Dermis lymphatic vessel endothelial cell (primary cell): Measurements from ENCODE around the gene DCLK1. TPM values are rescaled to one million over a fixed set of nuclear protein-coding genes. Genes with fewer than 3 reads are reported as not detected.

Experiments used
- total RNA-seq: library from RNA; depleted of rRNA; stranded (reverse); fragments of >200 nt; gene quantifications from 2 replicates; pipeline ENCODE4 v1.2.1, GENCODE V29; 2014

DCLK1 gene
- 6.6 and 12.7 TPM in 2 replicates for total RNA-seq

DNA sequence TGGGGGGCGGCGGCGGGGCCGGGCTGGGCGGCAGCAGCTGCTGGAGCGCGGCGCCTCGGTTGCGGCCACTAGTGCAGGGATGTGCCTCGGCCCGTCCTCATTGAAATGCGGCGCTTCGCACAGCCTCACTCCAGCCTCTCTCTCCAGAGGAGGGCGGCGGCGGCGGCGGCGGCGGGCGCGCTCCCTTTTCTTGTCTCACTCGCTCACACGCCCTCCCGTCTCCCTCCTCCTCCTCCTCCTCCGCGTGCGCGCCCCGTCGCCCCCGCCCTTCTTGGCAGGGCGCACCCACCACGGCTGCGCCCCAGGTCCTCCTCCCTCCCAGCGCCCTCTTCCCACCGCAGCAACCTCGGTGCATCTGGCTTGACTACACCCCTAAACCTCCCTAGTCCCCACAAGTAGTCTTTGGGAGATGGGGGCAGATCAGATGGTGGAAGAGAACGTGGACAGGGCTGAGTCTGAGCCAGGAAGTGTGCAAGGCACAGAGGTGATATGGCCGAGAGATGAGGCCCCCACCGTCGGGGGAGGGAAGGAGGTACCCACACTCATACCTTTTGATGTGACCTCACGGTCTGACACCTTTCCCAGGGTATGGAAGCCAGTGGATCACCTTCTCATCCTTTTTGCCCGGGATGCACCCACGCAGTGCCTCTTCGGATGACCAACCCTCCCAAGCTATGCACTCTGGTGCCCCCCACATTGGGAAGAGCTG, at the start of gene DCLK1:
Gene DCLK1, minus strand, starts transcription at position 161 of the 709 bp plus-strand sequence.

Other genes with a start within 250 kb of the DCLK1 start
- gene SOHLH2, start 83.2 kb upstream of the DCLK1 start, total RNA-seq: 0.11 TPM in 1 of 2 replicates, not detected in the other
- 0.43 and 1.1 TPM in 2 replicates for gene CCDC169, start 166.4 kb upstream of the DCLK1 start, total RNA-seq
- 44.6 and 63.7 TPM in 2 replicates for gene SPART, start 215.0 kb upstream of the DCLK1 start, total RNA-seq